Posterior vena cava (tissue), 2 donors: ENCODE data around the gene TM6SF1. TPM values are rescaled to one million over a fixed set of nuclear protein-coding genes. Genes with fewer than 3 reads are reported as not detected.
"Not testable (repeated sequence)": the region's sequence is repeated elsewhere in the genome, so short reads cannot be mapped to it uniquely, and the experiment has no call there.

Source experiments
- DNase-seq: peaks from one replicate; pipeline ENCODE4 v3.0.0-alpha.2; 2020; ENCODE audit warnings: low spot score
- intact Hi-C, 2 donors: fragments of 100-400 bp; cut with DNase I; formaldehyde crosslinking; loops; one replicate each; pipeline versions ENCODE4 v1.14.1 to v1.14.2; 2022 to 2023
- microRNA-seq, 2 donors: library from miRNA; unstranded; fragments of <30 nt; microRNA quantifications; one replicate each; pipeline ENCODE4 v1.2.0, GENCODE V29; 2020 to 2021; ENCODE audit warnings: borderline microRNAs expressed in 2 of 2
- total RNA-seq, 2 donors: library from RNA; stranded (reverse); fragmentation: NEBNext Ultra II Directional; extraction: Animal tissue kit (Norgen Biotek cat#: 25700); gene quantifications; one replicate each; pipeline ENCODE4 v1.2.1, GENCODE V29; 2021
- donor health status: DM: yes; HTN: yes; CAD: no.
- donor health status: DM: yes; HTN: yes; CAD: no.

TM6SF1 gene
- total RNA-seq, 2 donors from 2014 or later, result 6.9 to 8.1 TPM

DNA sequence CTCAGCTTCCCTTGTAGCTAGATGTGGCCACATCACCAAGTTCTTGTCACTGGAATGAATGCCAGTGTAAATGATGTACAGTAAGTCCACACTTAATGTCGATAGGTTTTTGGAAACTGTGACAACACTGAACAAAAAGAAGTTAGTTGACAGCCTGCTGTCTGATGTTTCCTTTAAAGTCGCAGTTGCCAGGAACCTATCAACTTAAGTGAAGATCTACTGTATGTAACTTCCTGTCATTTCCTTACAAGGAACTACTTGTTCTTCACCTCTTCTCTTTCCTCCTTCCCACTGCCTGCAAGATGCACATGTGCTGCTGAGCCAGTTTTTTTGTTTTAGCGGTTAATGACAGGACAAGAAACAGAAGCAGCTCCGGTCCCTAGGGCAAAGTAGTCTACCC is 55.6 kb downstream of the TM6SF1 start:
- no peak for DNase-seq
- intact Hi-C loops, result no loop called here

DNA sequence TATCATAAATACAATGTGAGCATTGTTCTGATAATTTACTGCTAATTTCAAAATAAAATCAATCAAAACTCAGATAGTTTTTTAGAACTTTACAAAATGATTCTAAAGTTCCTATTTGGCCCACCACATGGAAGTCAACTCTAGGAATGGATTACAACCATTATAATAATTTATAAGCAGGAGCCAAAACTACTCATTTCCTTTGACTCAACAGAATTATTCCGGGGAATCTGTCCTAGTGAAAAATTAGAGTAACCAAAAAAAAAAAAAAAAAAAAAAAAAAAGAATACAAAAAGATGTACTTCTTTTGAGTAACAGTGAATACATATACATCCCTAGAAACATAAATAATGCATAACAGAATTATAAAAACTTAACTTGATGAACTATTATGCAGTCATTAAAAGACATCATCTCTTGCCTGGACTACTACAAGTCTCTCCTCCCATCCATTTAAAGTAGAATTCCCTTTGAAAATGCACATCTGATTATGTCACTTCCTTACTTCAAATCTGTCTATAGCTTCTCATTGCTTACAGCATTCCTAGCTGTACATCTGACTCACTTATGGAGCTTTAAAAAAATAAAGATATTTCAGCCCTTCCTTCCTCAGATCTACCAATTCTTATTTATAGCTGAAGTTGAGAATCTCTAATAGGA is 56.8 kb downstream of the TM6SF1 start:
- no peak for DNase-seq
- intact Hi-C loops, result no loop called here

DNA sequence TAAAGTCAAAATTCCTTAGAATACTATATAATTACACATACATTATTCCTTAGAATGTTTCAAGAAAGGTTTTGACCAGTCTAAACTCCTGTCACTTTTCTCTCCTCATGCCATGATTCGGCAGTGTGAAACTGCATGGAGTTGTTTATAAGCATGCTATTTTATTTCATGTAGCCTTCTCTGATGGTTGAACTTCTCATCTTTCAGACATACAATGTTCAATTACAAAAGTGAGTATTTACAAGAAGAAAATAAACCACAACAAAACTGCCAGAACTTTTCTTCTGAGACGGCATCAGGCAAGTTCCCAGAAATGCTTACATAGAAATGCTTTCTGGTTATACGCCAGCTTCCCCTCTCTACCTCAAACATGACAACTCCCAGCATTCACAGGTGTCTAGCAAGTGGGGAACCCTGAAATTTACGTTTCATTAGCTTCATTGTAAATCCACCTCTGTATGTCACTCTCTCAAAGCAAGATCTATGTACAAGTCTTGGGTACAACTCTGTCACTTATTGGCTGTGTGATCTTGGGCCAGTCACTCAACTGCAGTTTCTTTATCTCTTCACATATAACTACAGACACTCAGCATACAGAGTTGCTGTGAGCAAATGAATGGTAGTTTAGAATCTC is 57.4 kb downstream of the TM6SF1 start:
- DNase-seq, result no peak
- intact Hi-C loops, result no loop called here

DNA sequence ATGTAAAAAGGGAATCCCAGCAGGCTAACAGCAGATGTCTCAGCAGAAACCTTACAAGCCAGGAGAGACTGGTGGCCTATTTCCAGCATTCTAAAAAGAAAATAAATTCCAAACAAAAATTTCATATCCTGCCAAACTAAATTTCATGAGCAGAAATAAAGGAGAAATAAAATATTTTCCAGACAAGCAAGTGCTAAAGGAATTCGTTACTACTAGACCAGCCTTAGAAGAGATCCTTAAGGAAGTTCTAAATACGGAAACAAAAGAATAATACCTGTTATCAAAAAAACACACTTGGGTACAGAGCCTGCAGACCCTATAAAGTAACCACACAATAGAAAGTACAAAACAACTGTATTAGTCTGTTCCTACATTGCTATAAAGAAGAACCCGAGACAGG is 58.8 kb downstream of the TM6SF1 start:
- intact Hi-C loops, result no loop called here
- DNase-seq, result no peak

DNA sequence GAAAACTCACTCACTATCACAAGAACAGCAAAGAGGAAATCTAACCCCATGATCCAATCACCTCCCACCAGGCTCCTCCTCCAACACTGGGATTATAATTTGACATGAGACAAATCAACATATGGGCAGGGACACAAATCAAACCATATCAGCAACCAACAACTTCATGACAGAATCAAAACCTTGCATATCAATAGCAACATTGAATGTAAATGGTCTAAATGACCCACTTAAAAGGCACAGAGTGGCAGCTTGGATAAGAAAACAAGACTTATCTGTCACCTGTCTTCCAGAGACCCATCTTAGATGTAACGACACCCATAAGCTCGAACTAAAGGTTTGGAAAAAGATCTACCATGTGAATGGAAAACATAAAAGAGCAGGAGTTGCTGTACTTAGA is 59.4 kb downstream of the TM6SF1 start:
- DNase-seq, result no peak
- intact Hi-C loops, result no loop called here

DNA sequence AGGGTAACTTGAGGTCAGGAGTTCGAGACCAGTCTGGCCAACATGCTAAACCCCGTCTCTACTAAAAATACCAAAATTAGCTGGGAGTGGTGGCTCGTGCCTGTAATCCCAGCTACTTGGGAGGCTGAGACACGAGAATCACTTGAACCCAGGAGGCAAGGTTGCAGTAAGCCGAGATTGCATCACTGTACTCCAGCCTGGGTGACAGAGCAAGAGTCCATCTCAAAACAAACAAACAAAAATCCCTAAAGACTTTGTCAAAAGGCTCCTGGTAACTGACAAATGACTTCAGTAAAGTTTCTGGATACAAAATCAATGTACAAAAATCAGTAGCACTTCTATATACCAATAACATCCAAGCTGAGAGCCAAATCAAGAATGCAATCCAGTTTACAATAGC is 62.1 kb downstream of the TM6SF1 start:
- intact Hi-C loops, DNase-seq: not testable (repeated sequence)

DNA sequence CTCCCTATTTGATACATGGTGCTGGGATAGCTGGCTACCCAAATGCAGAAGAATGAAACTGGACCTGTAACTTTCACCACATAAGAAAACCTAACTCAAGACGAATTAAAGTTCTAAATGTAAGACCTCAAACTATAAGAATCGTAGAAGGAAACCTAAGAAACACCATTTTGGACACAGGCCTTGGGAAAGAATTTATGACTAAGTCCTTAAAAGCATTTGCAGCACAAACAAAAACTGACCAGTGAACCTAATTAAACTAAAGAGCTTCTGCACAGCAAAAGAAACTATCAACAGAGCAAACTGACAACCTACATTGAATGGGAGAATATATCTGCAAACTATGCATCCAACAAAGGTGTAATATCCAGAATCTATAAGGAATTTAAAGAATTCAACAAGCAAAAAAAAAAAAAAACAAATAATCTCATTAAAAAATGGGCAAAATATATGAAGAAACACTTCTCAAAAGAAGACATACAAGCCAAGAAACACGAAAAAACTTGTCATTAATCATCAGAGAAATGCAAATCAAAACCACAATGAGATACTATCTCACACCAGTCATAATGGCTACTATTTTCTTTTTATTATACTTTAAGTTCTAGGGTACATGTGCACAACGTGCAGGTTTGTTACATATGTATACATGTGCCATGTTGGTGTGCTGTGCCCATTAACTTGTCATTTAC is 63.2 kb downstream of the TM6SF1 start:
- intact Hi-C loops, result no loop called here
- DNase-seq, result no peak

DNA sequence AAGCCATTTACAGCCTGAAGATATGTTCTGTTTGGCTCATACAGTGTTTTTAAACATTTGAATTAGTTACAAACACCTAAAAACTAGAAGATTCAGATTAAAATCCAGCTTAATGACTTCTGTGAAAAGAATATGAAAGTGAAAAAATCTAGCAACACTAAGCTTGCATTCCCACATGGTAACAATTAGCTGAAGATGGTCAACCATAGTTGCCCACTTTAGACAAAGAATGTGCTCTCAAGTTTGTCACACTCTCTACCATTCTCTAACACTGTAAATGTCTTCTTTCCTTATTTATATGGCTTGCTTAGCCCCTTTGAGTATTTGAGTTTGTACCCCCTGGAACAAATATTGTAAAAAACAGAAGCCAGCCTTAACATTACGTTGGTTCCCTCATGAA is 67.4 kb downstream of the TM6SF1 start:
- DNase-seq, result no peak
- intact Hi-C loops, result no loop called here

DNA sequence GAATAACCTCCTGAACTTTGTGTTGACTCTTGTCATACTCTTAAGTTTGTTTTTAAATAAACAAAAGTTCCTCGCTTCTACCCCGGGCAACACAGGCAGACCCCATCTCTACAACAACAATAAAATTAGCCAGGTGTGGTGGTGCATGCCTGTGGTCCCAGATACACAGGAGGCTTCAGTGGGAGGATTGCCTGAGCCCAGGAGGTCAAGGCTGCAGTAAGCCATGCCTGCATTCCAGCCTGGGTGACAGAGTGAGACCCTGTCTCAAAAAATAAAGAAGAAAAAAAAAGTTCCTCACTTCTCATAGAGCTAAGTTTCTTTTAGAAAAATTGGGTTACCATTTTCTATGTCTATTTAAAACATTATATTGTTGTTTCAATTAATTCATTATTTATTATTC is 70.9 kb downstream of the TM6SF1 start:
- no peak for DNase-seq
- intact Hi-C loops, result no loop called here

DNA sequence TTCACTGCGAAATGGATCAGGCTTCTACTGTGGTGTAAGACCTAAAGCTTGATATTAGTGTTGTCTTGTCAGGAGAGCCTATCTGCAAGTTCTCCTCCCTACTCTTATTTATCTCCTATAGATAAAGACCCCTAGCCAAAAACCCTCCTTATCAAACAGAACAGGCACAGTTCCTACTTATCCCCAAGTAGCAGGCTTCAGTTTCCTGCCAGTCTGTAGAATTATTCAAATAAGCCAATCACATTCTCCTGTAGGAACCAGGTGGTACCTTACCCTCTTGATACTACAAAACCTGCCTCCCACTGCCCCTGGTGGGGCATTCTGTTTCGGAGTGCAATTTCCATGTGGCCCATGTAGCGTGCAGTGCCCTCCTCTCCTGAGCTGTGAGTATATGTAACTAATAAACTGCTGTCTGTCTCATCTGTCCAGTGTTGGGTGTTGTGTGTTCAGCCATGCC is 71.5 kb downstream of the TM6SF1 start:
- intact Hi-C loops, result no loop called here
- no peak for DNase-seq

DNA sequence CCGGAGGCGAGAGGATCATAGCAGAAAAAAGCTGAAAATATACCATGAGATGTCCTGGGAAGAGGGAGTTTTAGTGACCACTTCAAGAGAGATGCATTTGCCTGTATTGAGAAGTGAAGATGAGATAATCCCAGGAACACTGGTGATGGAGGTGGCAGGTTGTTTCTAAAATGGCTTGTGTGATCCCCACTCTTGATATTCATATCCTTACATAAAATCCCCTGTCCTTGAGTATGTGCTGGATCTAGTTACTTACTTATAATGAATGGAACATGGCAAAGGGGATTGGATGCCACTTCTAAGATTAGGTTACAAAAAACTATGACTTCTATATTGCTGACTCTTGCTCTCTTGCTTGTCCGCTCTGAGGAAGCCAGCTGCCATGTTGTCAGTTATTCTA is 78.1 kb downstream of the TM6SF1 start:
- intact Hi-C loops, result no loop called here
- DNase-seq, result no peak

Small RNAs within 50 kb of the gene (microRNA-seq; reads per million reads assigned to microRNA genes)
- 0 reads per million in 2 donors for gene MIR4515

Other genes with a start within 250 kb of the TM6SF1 start
- 1 to 10 TPM; 2.7 to 3.0 TPM for gene HOMER2, start 154.9 kb upstream of the TM6SF1 start, total RNA-seq
- gene RAMAC, start 121.4 kb upstream of the TM6SF1 start, total RNA-seq, result 10 to 100 TPM; 12.8 to 14.2 TPM
- gene C15orf40, start 96.0 kb upstream of the TM6SF1 start, total RNA-seq, result 10 to 100 TPM; 11.0 to 13.0 TPM
- gene BTBD1, start 40.4 kb upstream of the TM6SF1 start, total RNA-seq, result 10 to 100 TPM; 42.4 TPM
- gene HDGFL3, start 100.2 kb downstream of the TM6SF1 start, total RNA-seq, result 10 to 100 TPM; 57.9 to 70.0 TPM
- under 1 TPM; 0.19 to 0.29 TPM for gene BNC1, start 177.0 kb downstream of the TM6SF1 start, total RNA-seq